ENCODE data around the gene LILRB5. TPM values are rescaled to one million over a fixed set of nuclear protein-coding genes. Genes with fewer than 3 reads are reported as not detected.
"Not testable (repeated sequence)": the region's sequence is repeated elsewhere in the genome, so short reads cannot be mapped to it uniquely, and the experiment has no call there.

The LILRB5 gene
- total and polyA plus RNA-seq, 9 of the 15 experiments (the other 6 are each of a cell fraction or from before 2014, with no cell fraction given), result not detected

DNA sequence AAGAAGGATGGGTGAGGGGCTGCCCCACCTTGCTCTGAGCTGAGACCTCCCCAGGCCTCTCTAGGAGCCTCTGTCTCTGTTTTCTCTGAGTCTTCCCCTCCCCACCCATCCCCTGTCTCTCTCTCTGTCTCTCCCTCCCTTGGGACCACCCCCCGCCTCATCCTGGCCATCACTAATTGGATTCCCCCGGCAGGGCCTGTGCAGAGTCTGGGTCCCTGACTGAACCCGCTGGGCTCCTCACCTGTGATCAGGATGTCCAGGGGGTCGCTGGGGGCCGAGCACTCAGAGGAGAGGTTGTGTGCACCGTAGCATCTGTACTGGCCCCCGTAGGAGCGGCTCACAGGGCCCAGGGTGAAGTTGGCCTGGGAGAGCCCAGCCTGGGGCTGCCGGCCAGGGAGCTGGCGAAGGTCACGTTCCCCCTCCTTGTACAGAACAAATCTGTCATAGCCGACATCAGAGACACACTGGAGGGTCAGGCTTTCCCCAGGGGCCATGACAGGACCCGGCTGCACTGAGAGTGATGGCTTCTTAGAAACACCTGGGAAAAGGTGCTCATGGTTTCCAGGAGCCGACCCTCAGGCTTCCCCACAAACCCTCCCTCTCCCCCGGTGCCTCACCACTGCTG is 21.6 kb upstream of the LILRB5 start:
- H3K9me3 ChIP-seq (replicated peaks; ENCODE audit: control insufficient read depth, insufficient read depth, low read depth, low read length); H3K4me2 ChIP-seq (ENCODE audit: insufficient read depth, low read length); H4K20me1 ChIP-seq (replicated peaks; ENCODE audit: control insufficient read depth, insufficient read depth, low read length); CTCF ChIA-PET (ENCODE audit: low intra/inter-chr PET ratio); H3K79me2 ChIP-seq (ENCODE audit: control insufficient read depth, insufficient read depth, low read length); H3K9ac ChIP-seq (ENCODE audit: insufficient read depth in 1 of 2, low read depth in 2 of 2, low read length in 2 of 2); POLR2A ChIA-PET; H3K4me3 ChIP-seq; ATAC-seq; BruUV-seq (replicated peaks); H3K36me3 ChIP-seq (ENCODE audit: control insufficient read depth, insufficient read depth, low read length); H3K4me1 ChIP-seq (replicated peaks in 1 of 2; ENCODE audit: control insufficient read depth in 2 of 2, insufficient read depth in 2 of 2, low read length in 2 of 2); DNase-seq (ENCODE audit: extremely low read depth in 1 of 4, low spot score in 3 of 4); H3K9me1 ChIP-seq (ENCODE audit: control insufficient read depth, insufficient read depth, low read length); in situ Hi-C loops (cut with MboI); H3K27ac ChIP-seq (ENCODE audit: extremely low read depth, low read depth, low read length); intact Hi-C loops (cut with micrococcal nuclease); H2AFZ ChIP-seq (ENCODE audit: low read depth, low read length); FAIRE-seq: not testable (repeated sequence)
- peaks cover 7 to 43% of the 10 kb centered on the region in 2 experiments for H3K27me3 ChIP-seq (ENCODE audit: control insufficient read depth in 2 of 2, insufficient read depth in 2 of 2, low read length in 2 of 2)
- 0% methylated on average over 10 of the region's 15 CpGs for WGBS (ENCODE audit: insufficient coverage, low coverage, missing lambda C conversion rate)

DNA sequence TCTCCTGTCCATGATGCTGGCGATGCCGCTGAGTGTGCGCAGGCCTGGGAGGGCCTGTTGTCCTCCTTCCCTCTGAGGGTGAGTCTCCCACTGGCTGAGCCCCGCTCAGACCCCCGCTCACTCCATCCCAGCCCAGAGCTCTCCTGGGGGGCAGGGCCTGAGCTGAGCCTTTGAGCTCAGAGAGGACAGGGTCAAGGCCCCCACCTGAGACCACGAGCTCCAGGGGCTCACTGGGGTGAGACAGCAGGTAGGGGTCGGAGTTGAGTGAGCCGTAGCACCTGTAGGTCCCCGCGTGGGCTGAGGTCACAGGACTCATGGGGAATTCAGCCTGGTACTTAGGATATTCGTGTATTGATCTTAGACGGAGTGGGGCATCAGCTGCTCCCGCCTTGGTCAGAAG is 21.0 kb upstream of the LILRB5 start:
- ATAC-seq, result peak; percentile 32; the same call in 1 of the 3 replicates

DNA sequence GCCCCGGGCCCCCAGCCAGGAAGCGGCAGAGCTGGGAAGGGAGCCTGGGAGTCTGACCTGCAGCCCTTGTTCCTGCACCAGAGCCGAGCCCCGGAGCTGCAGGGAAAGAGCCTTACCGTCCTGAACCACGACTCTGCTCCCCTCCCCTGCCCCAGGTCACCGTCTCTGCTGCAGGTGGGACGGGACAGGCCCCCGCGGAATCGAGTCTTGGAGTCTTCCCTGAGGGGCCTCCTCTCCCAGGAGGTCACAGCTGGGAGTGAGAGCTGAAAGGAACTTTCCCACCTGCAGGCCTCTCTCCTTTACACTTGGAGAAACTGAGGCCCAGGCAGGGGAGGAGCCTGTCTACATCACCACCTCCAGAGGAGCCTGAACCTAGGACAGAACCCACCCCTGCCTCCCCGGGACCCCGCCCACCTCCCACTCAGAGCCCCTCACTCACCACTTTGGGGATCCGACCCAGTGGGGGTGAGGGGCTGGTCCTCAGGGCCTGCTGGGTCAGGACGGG is 20.1 kb upstream of the LILRB5 start:
- H3K27ac ChIP-seq (ENCODE audit: extremely low read depth, low read depth, low read length); H3K4me3 ChIP-seq; H2AFZ ChIP-seq (ENCODE audit: low read depth, low read length); H4K20me1 ChIP-seq (replicated peaks; ENCODE audit: control insufficient read depth, insufficient read depth, low read length); H3K9me1 ChIP-seq (ENCODE audit: control insufficient read depth, insufficient read depth, low read length); DNase-seq (ENCODE audit: extremely low read depth in 1 of 4, low spot score in 3 of 4); in situ Hi-C loops (cut with MboI); CTCF ChIA-PET (ENCODE audit: low intra/inter-chr PET ratio); H3K9ac ChIP-seq (ENCODE audit: insufficient read depth in 1 of 2, low read depth in 2 of 2, low read length in 2 of 2); H3K4me2 ChIP-seq (ENCODE audit: insufficient read depth, low read length); H3K36me3 ChIP-seq (ENCODE audit: control insufficient read depth, insufficient read depth, low read length); ATAC-seq; H3K79me2 ChIP-seq (ENCODE audit: control insufficient read depth, insufficient read depth, low read length); intact Hi-C loops (cut with micrococcal nuclease); H3K9me3 ChIP-seq (replicated peaks; ENCODE audit: control insufficient read depth, insufficient read depth, low read depth, low read length); BruUV-seq (replicated peaks); H3K4me1 ChIP-seq (replicated peaks in 1 of 2; ENCODE audit: control insufficient read depth in 2 of 2, insufficient read depth in 2 of 2, low read length in 2 of 2); POLR2A ChIA-PET; FAIRE-seq: not testable (repeated sequence)
- peaks cover 4 to 36% of the 10 kb centered on the region in 2 experiments for H3K27me3 ChIP-seq (ENCODE audit: control insufficient read depth in 2 of 2, insufficient read depth in 2 of 2, low read length in 2 of 2)
- WGBS (ENCODE audit: insufficient coverage, low coverage, missing lambda C conversion rate), result 2% methylated on average over 12 of the region's 15 CpGs

More for the DNA sequence above, 21.0 kb upstream of the LILRB5 start:
- H3K9me3 ChIP-seq (replicated peaks; ENCODE audit: control insufficient read depth, insufficient read depth, low read depth, low read length); BruUV-seq (replicated peaks); intact Hi-C loops (cut with micrococcal nuclease); H3K9me1 ChIP-seq (ENCODE audit: control insufficient read depth, insufficient read depth, low read length); H3K27ac ChIP-seq (ENCODE audit: extremely low read depth, low read depth, low read length); H3K4me2 ChIP-seq (ENCODE audit: insufficient read depth, low read length); H3K4me1 ChIP-seq (replicated peaks in 1 of 2; ENCODE audit: control insufficient read depth in 2 of 2, insufficient read depth in 2 of 2, low read length in 2 of 2); DNase-seq (ENCODE audit: extremely low read depth in 1 of 4, low spot score in 3 of 4); H2AFZ ChIP-seq (ENCODE audit: low read depth, low read length); H3K9ac ChIP-seq (ENCODE audit: insufficient read depth in 1 of 2, low read depth in 2 of 2, low read length in 2 of 2); H3K36me3 ChIP-seq (ENCODE audit: control insufficient read depth, insufficient read depth, low read length); H3K4me3 ChIP-seq; FAIRE-seq; POLR2A ChIA-PET; CTCF ChIA-PET (ENCODE audit: low intra/inter-chr PET ratio); H3K79me2 ChIP-seq (ENCODE audit: control insufficient read depth, insufficient read depth, low read length); H4K20me1 ChIP-seq (replicated peaks; ENCODE audit: control insufficient read depth, insufficient read depth, low read length); in situ Hi-C loops (cut with MboI): not testable (repeated sequence)
- peak in 1 of 2 experiments; percentile 32; a peak in 1 of 4 replicates for TF ChIP-seq NRF1 (conservative IDR thresholded peaks at IDR 0.05 in 1 of 2, IDR thresholded peaks at IDR 0.05 in 1 of 2)
- peaks cover 7 to 40% of the 10 kb centered on the region in 2 experiments for H3K27me3 ChIP-seq (ENCODE audit: control insufficient read depth in 2 of 2, insufficient read depth in 2 of 2, low read length in 2 of 2)
- WGBS (ENCODE audit: insufficient coverage, low coverage, missing lambda C conversion rate), result 1% methylated on average over 8 of the region's 13 CpGs
